Fibroblast of pulmonary artery (primary cell): ENCODE measurements around the gene GLP1R.

Experiments
- DNase-seq: peaks from one replicate; pipeline ENCODE4 v3.0.0-alpha.2; 2010; ENCODE audit warnings: low read depth
- H3K4me3 ChIP-seq: replicated peaks from 2 replicates; pipeline ENCODE4 v1.5.1; 2011; ENCODE audit warnings: low read depth, mild to moderate bottlenecking, control low read depth, low read length, moderate library complexity
- CTCF ChIP-seq: IDR thresholded peaks from 2 replicates; pipeline ENCODE4 v1.5.1; 2011; ENCODE audit warnings: mild to moderate bottlenecking, control low read depth, low read length, inconsistent platforms; ENCODE audit errors: missing control alignments

The GLP1R gene

GRCh38 chr6:39057251-39058155, 8.9 kb downstream of the GLP1R start:
- no peak for TF ChIP-seq CTCF
- no peak overlapping the region for H3K4me3 ChIP-seq
- no peak for DNase-seq

GRCh38 chr6:39058471-39059147, 10.0 kb downstream of the GLP1R start:
- no peak for TF ChIP-seq CTCF
- no peak for DNase-seq
- no peak overlapping the region for H3K4me3 ChIP-seq

- H3K4me3 ChIP-seq, result no peak overlapping the region
- no peak for TF ChIP-seq CTCF
- no peak for DNase-seq
Measured at GRCh38 chr6:39059496-39060310, 11.1 kb downstream of the GLP1R start.

- DNase-seq, result no peak
- TF ChIP-seq CTCF, result no peak
Measured at GRCh38 chr6:39060467-39061160, 12.0 kb downstream of the GLP1R start.

GRCh38 chr6:39061182-39061581, 12.6 kb downstream of the GLP1R start:
- TF ChIP-seq CTCF, result no peak

More at GRCh38 chr6:39060467-39061160, 12.0 kb downstream of the GLP1R start:
- no peak overlapping the region for H3K4me3 ChIP-seq

GRCh38 chr6:39061588-39061987, 13.0 kb downstream of the GLP1R start:
- no peak for TF ChIP-seq CTCF
- H3K4me3 ChIP-seq, result no peak overlapping the region
- no peak for DNase-seq

More at GRCh38 chr6:39061182-39061581, 12.6 kb downstream of the GLP1R start:
- H3K4me3 ChIP-seq, result no peak overlapping the region
- no peak for DNase-seq
